RKO (cell line): Measurements from ENCODE around the gene CCDC183.
"Not testable (repeated sequence)": the region's sequence is repeated elsewhere in the genome, so short reads cannot be mapped to it uniquely, and the experiment has no call there.

Source experiments
- DNase-seq: peaks from one replicate; pipeline ENCODE4 v3.0.0-alpha.2; 2016; ENCODE audit warnings: low spot score

CCDC183 gene

GRCh38 chr9:136796238-136796774 lies at the start of gene CCDC183:
Gene CCDC183, plus strand, starts transcription at chr9:136796338. Its CDS starts 60 bp downstream, at chr9:136796398.
- no peak for DNase-seq

DNA sequence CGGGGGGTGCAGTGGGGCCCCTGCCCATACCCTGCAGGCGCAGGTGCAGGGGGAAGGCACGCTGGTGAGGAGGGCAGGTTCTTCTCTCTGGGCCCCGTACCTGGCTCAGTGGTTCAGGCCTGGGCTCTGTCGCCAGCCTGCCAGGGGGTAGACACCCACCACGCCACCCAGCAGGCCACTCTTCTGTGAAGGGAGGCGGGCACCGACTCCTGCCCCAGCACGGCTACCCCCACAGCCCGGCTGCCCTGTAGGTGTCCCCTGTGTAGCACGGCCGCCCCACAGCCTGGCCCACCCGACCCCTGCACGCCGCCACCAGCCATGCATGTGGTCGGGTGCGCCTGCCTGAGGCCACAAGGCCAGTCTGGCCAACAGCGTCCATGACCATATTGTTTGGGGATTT lies 49.5 kb upstream of the CCDC183 start:
- no peak for DNase-seq

- no peak for DNase-seq
Observed at GRCh38 chr9:136747161-136748060, 48.7 kb upstream of the CCDC183 start.

DNA sequence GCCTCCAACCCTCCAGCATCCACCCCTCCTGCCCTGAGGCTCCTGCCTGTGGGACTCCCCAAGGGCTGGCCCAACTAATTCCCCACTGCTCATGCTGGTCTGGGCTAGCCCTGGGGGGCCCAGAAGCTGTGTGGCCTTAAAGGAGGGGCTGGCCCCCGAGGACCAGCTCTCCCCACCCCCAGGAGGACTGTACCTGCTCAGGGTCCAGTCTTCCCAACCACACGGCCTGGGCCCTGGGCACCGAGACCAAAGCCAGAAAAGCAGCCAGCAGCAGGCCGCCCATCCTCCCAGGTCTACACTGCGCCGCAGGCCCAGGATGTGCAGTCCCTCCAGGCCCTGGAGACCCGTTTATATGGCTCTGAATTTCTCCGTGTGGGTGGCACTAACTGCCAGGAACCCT lies 47.9 kb upstream of the CCDC183 start, which contains the start of gene LCN6:
Gene LCN6 (minus strand): TSS at position 325 of the 400 bp plus-strand sequence. CDS start 42 bp downstream, at position 283.
- DNase-seq: no peak

GRCh38 chr9:136748666-136749611 lies 47.2 kb upstream of the CCDC183 start:
- no peak for DNase-seq

DNA sequence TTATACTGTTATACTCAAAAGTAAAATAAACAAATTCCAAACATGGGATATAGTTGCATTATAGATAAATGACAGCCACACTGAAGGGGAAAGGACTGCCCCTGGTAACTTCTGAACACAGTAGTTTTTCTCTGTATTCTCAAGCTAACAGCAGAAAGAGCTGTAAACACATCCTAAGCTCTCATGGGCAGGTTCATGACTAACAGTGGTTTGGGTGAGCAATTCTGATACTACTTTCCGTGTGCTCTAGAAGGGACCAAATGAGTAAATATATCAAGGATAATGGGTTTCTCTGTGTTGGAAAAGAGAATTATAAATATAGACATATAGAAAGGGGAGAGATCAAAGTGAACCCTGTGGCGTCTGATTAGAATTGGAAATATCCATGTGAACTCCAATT lies 45.6 kb upstream of the CCDC183 start:
- DNase-seq: peak; percentile 59

- DNase-seq: no peak
Observed at GRCh38 chr9:136751244-136751643, 44.9 kb upstream of the CCDC183 start.

DNA sequence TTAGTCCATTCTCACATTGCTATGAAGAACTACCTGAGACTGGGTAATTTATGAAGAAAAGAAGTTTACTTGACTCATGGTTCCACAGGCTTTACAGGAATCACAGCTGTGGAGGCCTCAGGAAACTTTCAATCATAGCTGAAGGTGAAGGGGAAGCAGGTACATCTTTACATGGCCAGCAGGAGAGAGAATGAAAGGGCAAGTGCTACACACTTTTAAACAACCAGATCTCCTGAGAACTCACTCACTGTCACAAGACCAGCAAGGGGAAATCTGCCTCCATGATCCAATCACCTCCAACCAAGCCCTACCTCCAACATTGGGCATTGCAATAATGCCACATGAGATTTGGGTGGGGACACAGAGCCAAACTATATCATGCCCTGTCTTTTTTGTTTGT lies 44.3 kb upstream of the CCDC183 start:
- no peak for DNase-seq

- DNase-seq: no peak
Observed at GRCh38 chr9:136753371-136754058, 42.6 kb upstream of the CCDC183 start.

DNA sequence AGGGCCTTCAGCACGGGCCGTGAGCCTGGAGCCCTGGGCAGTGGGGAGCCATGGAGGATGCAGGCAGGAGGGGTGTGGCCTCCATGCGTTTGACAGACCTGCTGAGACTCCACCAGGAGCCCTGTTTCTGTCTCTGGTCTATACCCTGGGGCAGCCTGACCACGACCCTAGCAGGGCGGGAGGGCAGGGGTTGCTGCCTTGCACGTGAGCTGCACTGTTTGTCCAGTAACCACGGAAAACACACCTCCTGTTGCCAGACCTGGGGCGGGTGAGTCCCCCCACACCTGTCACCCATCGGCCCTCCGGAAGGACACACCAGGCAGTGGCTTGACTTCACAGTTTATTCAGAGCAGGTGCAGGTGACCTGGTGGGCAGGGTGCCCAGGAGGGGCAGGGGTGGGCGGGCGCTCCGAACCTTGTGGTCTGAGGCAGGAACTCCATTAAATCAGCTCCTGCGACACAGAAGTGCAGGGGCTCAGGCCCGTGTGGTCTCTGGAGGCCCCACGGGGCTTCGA lies 42.0 kb upstream of the CCDC183 start:
- no peak for DNase-seq

DNA sequence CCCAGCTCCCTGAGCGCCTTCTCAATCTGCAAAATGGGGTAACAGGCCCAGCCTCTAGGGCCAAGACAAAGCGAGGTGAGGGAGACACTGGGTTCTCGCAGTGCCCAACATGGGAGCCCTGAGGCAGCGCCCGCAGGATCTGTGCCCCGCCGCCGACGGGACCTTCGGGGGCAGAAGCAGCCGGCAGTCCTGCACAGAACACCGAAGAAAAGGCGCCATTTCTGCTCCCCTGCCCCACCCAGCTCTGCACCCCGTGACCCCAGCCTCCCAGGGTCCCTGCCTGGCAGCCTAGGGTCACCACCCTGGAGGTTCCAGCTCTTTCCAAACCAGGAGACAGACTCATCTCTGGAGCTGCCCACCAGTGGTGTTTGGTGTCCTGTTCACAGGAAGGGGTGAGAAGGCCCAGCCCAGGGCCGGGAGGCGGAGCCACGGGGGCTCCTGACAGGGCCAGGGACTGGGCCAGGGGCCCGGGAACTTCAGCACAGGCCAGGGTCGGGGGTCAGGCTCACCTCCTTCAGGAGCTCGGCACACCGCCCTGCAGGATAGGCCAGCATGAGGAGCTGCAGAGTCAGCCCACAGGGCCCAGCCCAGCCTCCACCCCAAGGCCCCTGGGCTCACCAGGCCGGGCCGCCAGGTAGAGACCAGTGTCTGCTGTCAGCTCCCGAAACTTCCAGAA lies 41.4 kb upstream of the CCDC183 start:
- no peak for DNase-seq

DNA sequence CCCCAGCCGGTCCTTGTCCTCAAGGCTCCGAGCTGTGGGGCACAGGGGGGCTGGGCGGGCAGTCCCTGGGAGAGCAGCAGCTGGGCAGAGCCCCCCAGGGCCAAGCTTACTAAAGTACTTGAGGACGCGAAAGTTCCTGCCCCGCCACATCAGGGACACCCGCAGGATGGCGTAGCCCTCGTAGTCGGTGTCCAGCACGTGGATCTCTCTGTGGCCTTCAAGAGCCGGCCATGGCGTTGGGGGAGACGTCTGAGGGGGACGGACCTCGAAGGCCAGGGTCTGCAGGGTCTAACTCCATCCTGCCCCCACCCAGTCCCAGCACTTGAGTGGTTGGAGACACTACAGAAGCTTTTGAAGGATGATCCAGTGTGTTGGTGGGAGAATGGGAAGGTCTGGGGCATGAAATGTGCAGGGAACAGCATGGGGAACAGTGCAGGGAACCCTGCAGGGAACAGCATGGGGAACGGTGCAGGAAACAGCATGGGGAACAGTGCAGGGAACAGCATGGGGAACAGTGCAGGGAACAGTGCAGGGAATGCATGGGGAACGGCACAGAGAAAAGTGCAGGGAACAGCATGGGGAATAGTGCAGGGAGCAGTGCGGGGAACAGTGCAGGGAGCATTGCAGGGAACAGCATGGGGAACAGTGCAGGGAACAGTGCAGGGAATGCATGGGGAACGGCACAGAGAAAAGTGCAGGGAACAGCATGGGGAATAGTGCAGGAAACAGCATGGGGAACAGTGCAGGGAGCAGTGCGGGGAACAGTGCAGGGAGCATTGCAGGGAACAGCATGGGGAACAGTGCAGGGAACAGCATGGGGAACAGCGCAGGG lies 40.6 kb upstream of the CCDC183 start:
- DNase-seq: not testable (repeated sequence)

DNA sequence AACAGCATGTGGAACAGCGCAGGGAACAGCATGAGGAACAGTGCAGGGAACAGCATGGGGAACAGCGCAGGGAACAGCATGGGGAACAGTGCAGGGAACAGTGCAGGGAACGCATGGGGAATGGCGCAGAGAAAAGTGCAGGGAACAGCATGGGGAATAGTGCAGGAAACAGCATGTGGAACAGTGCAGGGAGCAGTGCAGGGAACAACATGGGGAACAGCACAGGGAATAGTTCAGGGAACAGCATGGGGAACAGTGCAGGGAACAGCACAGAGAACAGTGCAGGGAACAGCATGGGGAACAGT lies 40.1 kb upstream of the CCDC183 start:
- no peak for DNase-seq

DNA sequence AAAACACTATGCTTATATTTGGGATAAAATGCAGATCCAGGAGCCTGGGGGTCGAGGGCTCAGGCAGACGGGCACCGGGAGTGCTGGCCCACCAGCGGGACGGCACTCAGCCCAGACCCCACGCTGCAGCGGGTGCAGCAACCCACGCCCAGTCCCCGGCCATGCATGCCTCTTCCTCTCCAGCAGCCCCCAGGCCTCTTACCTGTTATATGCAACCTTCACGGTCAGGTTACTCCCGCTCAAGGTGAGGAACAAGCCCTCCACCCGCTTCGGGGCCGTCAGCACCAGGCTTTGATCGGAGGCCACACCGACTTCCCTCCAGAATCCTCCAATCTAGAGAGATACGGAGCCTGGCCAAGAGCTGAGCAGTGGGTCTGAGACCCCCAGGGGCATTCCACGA lies 39.3 kb upstream of the CCDC183 start:
- DNase-seq: no peak

GRCh38 chr9:136757328-136757727 lies 38.8 kb upstream of the CCDC183 start:
- no peak for DNase-seq

DNA sequence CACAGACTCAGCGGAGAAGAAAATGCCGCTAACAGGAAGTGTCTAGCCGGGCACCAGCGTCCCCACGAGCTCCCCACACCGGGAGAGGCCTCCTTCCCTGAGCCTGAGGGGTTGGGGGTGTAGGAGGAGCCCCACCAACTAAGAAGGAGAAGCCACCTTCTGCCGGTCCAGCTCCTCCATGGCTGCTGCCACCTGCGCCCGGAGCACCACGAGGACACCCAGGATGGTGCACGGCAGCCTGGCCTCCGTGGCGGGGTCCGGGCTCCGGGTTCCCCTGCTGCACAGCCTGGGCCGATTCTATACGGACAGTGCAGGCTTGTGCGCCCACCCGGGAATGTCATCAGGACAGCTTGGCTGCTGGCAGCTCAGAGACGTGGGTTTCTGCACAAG lies 38.4 kb upstream of the CCDC183 start:
- no peak for DNase-seq

DNA sequence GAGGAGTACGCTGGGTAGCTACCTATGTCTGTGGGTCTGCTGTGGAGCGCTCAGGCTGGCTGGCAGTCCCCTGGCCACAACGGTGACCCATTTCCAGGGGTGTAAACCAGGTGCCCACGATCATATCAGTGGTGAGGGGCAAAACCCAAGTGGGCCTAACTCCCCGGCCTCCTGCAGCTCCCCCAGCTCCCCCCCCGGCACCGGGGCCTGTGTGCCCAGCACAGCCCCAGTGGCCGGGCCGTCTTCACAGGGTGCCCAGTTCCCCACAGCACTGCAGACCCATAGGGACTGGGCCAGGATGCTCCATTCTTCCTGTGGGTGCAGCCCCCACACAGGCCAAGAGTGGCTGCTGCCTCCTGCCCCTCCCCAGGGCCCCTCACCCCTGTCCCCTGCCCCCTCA lies 37.1 kb upstream of the CCDC183 start:
- no peak for DNase-seq

- no peak for DNase-seq
Observed at GRCh38 chr9:136759436-136760325, 36.5 kb upstream of the CCDC183 start.

- DNase-seq: no peak
Observed at GRCh38 chr9:136760424-136760823, 35.7 kb upstream of the CCDC183 start.
